A673 (cell line): Measurements from ENCODE around the gene NEK6. TPM values are rescaled to one million over a fixed set of nuclear protein-coding genes. Genes with fewer than 3 reads are reported as not detected.

Experiments
- BruUV-seq: library from RNA; stranded (reverse); fragments of 400-500 nt; replicated peaks from 2 replicates; lab custom pipeline; 2021; lab: Mats Ljungman, UMichigan
- CTCF ChIA-PET: fragments of 300-600 bp; sonication (Branson Sonifier 250); formaldehyde crosslinking; loops from one replicate; lab custom pipeline; 2022; ENCODE audit warnings: antibody characterized with exemption; lab: Charles Lee
- POLR2A ChIA-PET: fragments of 300-600 bp; sonication (Branson Sonifier 250); formaldehyde crosslinking; loops from one replicate; lab custom pipeline; 2022; ENCODE audit warnings: antibody characterized with exemption; ENCODE audit not compliant: low non-redundant PET; lab: Charles Lee
- DNase-seq: peaks from one replicate; pipeline ENCODE4 v3.0.0-alpha.2; 2015; ENCODE audit warnings: low spot score
- H3K27ac ChIP-seq: fragments of 200-600 bp; sonication (generic); 2 replicates; pipeline ENCODE4 v1.5.1; 2016; ENCODE audit warnings: mixed run types, low read depth, mild to moderate bottlenecking, mixed read lengths, antibody characterized with exemption, low read length; ENCODE audit not compliant: poor library complexity, severe bottlenecking
- H3K27me3 ChIP-seq: fragments of 200-600 bp; sonication (generic); replicated peaks from 2 replicates; pipeline ENCODE4 v1.6.1; 2017; ENCODE audit warnings: mixed run types, low read depth, mild to moderate bottlenecking, mixed read lengths, antibody characterized with exemption, low read length; ENCODE audit not compliant: insufficient read depth, poor library complexity
- H3K36me3 ChIP-seq: fragments of 200-600 bp; sonication (generic); 2 replicates; pipeline ENCODE4 v1.6.1; 2016; ENCODE audit warnings: mixed run types, mild to moderate bottlenecking, mixed read lengths, antibody characterized with exemption, low read length; ENCODE audit not compliant: insufficient read depth, poor library complexity, severe bottlenecking
- H3K4me1 ChIP-seq: fragments of 200-600 bp; sonication (generic); 2 replicates; pipeline ENCODE4 v1.6.1; 2017; ENCODE audit warnings: mixed run types, mild to moderate bottlenecking, mixed read lengths, antibody characterized with exemption, low read length; ENCODE audit not compliant: insufficient read depth, poor library complexity, severe bottlenecking
- H3K4me3 ChIP-seq: fragments of 200-600 bp; sonication (generic); 2 replicates; pipeline ENCODE4 v1.5.1; 2016; ENCODE audit warnings: low read depth, mixed run types, mild to moderate bottlenecking, mixed read lengths, low read length; ENCODE audit not compliant: poor library complexity, severe bottlenecking
- H3K9me3 ChIP-seq: fragments of 200-600 bp; sonication (generic); 2 replicates; pipeline ENCODE4 v1.6.1; 2016; ENCODE audit warnings: mixed run types, low read depth, mild to moderate bottlenecking, mixed read lengths, antibody characterized with exemption, low read length; ENCODE audit not compliant: poor library complexity, severe bottlenecking
- CTCF ChIP-seq: fragments of 300-800, 200-600 bp; sonication (generic); conservative IDR thresholded peaks from 2 replicates; pipeline ENCODE4 v1.5.1; 2017; ENCODE audit warnings: low read depth, mild to moderate bottlenecking, antibody characterized with exemption, low read length, moderate library complexity, mixed read lengths
- EZH2 ChIP-seq: fragments of 200-600 bp; sonication (generic); IDR thresholded peaks from 2 replicates; pipeline ENCODE4 v1.6.1; 2017; ENCODE audit warnings: borderline replicate concordance, low read depth, mild to moderate bottlenecking, mixed read lengths, antibody characterized with exemption, low read length; ENCODE audit not compliant: poor library complexity, severe bottlenecking
- intact Hi-C: fragments of 100-400 bp; cut with micrococcal nuclease; formaldehyde crosslinking; loops from one replicate; pipeline ENCODE4 v1.10.0; 2022; ENCODE audit not compliant: unreplicated experiment
- total RNA-seq: library from RNA; stranded (reverse); gene quantifications from 2 replicates; pipeline ENCODE4 v1.2.3, GENCODE V29; 2021

Gene NEK6
- total RNA-seq, 1 experiment from 2014 or later: 23.3 TPM

- CTCF ChIA-PET: no interaction called here
- no peak overlapping the region for H3K27ac ChIP-seq
- BruUV-seq: no TSS peak
- TF ChIP-seq EZH2 (no peak), CTCF (no peak)
- H3K27me3 ChIP-seq: no peaks in the 10 kb centered on the region
- no peaks in the 10 kb centered on the region for H3K9me3 ChIP-seq
- no peaks in the 10 kb centered on the region for H3K36me3 ChIP-seq
- POLR2A ChIA-PET: no interaction called here
- no peak for DNase-seq
- no peak overlapping the region for H3K4me3 ChIP-seq
- intact Hi-C loops: no loop called here
- no peaks in the 10 kb centered on the region for H3K4me1 ChIP-seq
Measured at GRCh38 chr9:124225945-124226344, 31.8 kb upstream of the NEK6 start.

- no peak for DNase-seq
- no peaks in the 10 kb centered on the region for H3K9me3 ChIP-seq
- H3K4me3 ChIP-seq: no peak overlapping the region
- no peaks in the 10 kb centered on the region for H3K4me1 ChIP-seq
- ChIA-PET CTCF (no interaction called here), POLR2A (no interaction called here)
- no peaks in the 10 kb centered on the region for H3K36me3 ChIP-seq
- H3K27me3 ChIP-seq: no peaks in the 10 kb centered on the region
- BruUV-seq: no TSS peak
- no peak for TF ChIP-seq CTCF
- TF ChIP-seq EZH2: no peak
- intact Hi-C loops: no loop called here
- no peak overlapping the region for H3K27ac ChIP-seq
Measured at GRCh38 chr9:124228516-124228915, 29.2 kb upstream of the NEK6 start.

- intact Hi-C loops: no loop called here
- no peak for TF ChIP-seq CTCF
- TF ChIP-seq EZH2: no peak
- Histone ChIP-seq H3K27ac (no peak overlapping the region), H3K4me1 (no peaks in the 10 kb centered on the region), H3K36me3 (no peaks in the 10 kb centered on the region), H3K27me3 (peaks cover 2% of the 10 kb centered on the region), H3K4me3 (no peak overlapping the region), H3K9me3 (no peaks in the 10 kb centered on the region)
- DNase-seq: no peak
- CTCF ChIA-PET: no interaction called here
- POLR2A ChIA-PET: interaction anchor here (0.6 kb wide), 1 partner anchor 713 kb away, joined by 5 read pairs; no protein-coding TSS in a partner anchor
- no TSS peak for BruUV-seq
Measured at GRCh38 chr9:124231095-124231737, 26.5 kb upstream of the NEK6 start.
